HG02759 (cell line): Measurements from ENCODE around the gene ABI3.

Experiments used
- ATAC-seq: cut with Tn5 transposase; IDR thresholded peaks from one replicate; pipeline ENCODE4 v1.9.1; 2021; ENCODE audit warnings: mild to moderate bottlenecking, moderate library complexity; ENCODE audit not compliant: unreplicated experiment

Gene ABI3

DNA sequence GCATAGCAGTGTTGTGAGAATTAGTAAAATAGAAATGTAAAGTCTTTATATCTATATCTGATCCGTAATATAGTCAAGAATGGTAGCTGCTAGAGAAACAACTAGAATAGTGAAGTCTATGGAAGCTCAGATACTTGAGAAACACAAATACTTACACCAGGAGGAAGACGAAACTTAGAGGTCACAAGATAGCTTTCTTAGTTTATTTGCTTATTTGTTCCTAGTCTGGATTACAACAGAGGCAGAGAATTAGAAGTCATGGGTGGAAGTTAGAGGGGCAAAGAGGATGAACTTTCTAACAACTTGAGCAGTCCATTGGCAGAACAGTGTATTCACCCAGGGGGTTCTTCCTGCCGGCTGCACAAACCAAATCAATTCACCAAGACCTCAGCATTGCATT, 14.0 kb upstream of the ABI3 start:
- ATAC-seq, result no peak

DNA sequence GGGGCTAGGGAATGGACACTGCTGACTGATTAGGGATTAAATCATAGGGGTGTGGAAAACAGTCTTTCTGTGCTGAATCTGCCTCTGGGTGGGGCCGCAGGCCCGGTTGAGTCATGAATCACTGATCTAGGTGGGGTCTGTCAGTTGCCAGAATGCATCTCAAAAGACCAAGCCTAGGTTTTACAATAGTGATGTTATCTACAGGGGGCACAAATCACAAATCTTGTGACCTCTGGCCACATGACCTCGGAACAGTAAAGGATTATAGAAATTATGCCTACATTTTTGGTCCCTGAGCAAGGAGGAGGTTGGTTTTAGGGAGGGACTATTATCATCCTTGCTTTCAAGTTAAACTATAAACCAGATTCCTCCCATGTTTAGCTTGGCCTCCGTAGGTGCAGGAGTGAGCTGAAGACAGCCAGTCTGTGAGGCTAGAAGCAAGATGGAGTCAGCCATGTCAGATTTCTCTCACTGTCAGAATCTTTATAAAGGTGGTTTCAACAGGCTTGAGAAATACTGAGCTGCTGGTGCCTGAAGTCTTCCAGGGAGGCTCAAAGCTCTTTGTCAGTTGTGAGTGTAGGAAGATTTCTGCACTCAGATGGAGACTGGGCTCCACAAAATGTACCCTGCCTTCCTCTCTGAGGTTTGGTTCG, 13.0 kb upstream of the ABI3 start:
- ATAC-seq, result no peak

DNA sequence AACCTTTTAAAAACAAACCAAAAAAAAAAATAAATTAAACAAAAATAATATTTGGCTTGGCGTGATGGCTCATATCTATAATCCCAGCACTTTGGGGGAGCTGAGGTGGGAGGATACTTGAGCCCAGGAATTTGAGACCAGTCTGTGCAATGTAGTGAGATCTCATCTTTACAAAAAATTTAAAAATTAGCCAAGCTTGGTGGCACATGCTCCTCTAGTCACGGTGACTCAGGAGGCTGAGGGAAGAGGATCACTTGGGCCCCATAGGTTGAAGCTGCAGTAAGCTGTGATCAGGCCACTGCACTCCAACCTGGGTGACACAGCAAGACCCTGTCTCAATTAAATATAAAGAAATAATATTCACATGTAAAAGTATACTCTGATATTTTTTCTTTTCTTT, 12.3 kb upstream of the ABI3 start:
- ATAC-seq, result no peak

DNA sequence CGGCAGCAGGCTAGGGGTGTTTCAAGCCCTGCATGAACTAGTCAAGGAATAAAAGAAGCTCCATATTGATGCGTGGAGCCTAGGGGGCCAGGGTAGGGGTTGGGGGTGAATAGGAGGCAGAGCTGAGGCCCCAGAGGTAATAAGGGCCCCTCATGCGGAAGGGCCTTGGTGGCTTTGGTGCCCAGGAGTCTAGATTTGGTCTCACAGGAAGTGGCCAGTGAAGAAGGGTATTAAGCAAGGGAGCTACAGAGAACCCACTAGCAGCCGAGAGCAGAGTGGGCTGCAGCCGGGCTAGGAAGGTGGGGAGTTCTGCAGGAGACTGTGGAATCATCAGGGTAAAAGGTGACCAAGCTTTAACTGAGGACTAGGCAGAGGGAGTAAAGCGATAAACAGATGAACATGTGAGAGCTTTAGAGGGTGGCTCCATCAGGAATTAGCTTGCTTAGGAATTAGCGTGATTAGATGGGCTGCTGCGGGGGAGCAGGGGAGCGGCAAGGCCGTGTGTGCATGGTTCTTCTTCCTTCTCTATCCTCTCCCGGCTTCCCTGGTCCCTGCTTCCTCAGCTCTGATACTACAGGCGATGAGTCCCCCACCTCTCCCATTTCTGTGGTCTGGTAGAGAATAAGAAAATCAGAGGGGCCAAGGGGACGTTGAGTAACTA, 10.0 kb upstream of the ABI3 start:
- ATAC-seq, result no peak

DNA sequence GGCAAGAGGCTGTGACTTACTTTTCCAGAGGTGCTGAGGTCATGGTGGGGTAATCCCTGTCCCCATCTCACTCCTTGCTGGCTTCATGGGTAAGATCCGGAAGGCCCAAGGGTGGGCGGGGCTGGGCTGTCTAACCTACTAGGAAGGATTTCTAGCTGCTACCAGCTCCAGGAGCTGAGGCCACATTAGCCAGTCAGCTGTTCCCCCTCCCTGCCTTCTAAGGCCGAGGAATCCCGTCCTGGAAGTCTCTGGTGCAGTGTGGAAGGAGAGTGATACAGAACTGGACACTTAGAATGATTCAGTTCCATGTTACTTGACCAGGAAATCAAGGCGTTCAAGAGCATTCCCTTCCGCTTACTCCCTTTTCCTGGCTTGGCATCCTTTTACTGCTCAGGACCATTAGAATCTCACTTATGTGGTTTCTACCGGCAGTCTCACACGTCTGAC, 9.0 kb upstream of the ABI3 start:
- ATAC-seq, result no peak

DNA sequence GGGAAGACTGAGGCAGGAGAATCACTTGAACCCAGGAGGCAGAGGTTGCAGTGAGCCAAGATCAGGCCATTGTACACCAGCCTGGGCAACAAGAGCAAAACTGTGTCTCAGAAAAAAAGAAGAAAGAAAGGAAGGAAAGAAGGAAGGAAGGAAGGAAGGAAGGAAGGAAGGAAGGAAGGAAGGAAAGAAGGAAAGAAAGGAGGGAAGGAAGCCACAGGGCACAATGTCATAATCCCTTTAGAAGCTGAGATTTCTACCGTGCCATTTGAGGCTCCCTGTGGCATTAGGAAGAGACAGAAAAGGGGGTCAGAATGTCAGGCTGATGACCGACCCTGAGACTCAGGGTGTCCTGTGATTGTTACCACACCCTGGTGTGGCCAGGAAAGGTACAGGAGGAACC, 6.7 kb upstream of the ABI3 start:
- no peak for ATAC-seq

DNA sequence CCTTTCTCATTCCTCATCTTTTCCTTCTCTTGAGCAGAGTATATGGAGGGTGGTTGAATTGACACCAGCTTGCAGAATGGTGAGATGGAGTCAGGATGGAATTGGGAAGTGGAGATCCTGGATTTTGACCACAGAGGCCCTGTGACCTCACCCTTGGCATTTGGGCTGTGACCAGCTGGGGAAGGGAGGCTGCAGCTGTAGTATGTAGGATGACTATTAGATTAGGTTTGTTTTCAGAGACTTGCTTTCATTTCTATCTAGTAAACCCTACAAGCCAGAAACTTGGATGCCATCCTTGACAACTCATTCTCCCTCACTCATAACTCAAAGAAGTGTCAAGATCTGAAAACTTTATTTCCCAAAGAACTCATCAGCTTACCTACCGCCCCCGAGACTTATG, 6.0 kb upstream of the ABI3 start:
- no peak for ATAC-seq

DNA sequence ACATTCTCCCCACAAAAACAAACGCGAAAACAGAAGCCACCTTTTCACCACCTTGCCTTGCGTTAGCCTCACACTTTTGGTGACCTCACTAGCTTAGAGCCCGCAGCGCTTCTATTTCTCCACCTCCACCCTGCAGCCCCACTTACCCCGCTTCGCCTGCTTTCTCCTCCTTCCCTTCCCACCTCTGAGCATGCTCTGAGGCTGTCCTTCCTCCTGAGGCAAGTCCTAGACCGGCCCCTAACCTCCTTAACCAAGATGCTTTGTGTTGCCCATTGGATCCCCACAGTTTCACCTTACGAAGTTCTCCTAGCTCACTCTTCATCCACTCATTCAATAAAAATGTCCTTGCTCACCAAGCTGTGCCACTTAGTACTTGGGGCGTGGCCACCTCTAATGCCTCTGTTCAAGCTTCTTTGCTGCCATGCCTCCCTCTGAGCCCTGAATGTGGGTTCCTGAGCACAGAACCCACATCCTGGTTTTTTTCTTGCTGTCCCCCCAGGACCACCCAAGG, 1.4 kb upstream of the ABI3 start:
- ATAC-seq, result no peak

DNA sequence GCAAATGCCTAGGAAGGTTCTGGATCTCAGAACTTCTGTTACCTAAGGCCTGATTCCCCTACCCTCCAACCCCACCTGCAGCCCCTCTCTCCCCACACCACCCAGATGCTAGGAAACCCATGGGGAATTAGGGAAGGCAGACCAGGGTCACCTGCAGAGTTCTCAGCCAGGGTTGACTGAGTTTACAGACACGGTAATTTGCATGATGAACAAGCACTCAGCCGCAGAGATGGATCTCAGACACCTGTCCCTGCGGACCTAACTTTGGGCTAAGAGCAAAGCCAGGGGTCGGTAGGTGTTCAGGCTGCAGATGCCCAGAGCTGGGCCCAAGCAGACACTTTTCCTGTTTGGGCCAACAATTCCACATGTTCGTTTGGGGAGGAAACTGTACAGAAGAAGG, 2.9 kb downstream of the ABI3 start:
- ATAC-seq, result no peak

DNA sequence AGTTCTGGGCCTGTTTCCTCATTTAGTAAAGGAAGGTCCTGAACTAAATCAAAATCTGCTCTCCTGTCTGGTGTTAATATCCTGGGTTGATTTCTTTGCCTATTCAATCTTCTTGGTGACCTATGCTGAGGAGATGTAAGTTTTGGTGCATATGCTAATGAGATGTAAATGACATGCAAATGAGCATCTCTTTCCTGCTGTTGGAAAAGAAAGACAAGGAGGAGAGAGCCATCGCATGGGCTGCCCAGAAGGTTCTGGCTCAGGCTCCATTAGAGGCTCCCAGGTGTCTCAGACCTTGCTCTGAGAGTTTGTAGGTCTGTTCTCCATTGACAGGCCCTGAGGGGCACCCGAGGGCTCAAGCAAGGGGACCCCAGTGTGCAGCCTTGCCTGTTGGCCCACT, 3.3 kb downstream of the ABI3 start:
- ATAC-seq, result no peak

DNA sequence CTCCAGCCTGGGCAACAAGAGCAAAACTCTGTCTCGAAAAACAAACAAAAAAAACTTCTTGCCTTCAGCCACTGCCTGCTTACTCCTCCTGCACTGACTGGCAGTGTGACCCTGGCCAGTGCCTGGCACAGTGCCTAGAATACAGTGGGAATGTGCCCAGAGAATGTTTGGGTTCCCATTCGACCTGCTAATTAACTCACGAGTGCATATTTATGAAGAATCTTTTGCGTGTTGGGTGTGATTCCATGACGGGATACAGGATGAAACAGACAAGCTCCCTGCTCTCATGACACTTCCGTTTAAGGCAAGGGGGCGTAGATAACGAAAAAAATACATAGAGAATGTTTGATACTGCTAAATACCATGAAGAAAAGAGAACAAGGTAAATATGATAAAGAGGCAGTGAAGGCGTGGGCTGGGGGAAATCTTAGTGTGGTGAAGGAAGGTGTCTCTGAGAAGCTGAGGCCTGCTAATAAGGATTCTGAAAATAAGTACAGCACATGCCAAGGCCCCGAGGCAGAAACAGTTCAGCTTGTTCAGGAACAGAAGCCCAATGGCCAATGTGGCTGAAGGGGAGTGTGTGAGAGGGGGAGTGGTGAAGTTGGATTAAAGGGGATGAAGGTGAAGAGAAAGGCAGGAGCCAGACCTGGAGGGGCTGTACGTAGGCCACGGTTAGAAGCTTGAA, 4.3 kb downstream of the ABI3 start:
- ATAC-seq, result no peak

DNA sequence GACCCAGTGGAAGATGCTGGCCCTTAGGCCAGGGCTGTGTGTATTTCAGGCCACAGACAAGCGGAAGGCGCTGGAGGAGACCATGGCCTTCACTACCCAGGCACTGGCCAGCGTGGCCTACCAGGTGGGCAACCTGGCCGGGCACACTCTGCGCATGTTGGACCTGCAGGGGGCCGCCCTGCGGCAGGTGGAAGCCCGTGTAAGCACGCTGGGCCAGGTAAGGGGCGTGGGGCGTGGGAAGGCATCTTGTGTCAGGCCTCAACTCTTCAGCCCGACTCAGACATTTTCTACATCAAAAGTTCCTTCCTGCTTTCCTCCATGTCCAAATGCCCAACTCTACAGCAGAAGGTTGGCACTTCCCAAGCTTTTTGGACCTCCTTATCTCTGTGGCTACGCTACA, 6.0 kb downstream of the ABI3 start:
- ATAC-seq, result no peak

DNA sequence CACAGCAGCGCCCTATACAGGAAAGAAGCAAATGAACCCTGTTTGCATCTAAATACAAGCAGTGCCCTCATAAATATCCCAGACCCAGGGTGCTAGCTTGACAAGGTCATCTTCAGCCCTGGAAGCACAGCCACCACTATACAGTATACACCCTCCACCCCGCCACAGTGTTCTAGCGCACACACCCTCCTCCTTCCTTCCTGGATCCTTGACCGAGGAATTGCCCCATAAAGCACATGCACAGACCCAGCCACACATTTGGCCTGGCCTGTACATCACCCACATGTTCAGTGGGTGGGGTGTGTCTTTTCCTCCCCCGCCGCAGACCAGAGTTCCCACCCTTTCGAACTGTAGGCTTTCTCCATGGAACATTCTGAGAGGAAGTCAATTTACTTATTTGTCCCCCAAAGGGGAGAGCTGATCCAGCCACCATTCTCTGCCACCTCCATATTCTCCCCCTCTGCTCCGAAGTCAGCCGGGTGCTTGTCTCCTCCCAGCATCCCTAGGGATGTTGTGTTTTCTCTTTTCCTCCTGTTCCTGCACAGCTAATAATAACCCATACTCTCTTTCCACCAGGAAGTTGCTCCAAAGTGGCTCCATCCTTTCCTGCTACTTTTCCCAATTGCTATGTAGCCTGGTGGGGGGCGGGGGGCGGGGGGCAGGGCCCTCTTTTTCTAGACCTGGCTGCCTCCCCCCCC, 6.6 kb downstream of the ABI3 start:
- no peak for ATAC-seq

DNA sequence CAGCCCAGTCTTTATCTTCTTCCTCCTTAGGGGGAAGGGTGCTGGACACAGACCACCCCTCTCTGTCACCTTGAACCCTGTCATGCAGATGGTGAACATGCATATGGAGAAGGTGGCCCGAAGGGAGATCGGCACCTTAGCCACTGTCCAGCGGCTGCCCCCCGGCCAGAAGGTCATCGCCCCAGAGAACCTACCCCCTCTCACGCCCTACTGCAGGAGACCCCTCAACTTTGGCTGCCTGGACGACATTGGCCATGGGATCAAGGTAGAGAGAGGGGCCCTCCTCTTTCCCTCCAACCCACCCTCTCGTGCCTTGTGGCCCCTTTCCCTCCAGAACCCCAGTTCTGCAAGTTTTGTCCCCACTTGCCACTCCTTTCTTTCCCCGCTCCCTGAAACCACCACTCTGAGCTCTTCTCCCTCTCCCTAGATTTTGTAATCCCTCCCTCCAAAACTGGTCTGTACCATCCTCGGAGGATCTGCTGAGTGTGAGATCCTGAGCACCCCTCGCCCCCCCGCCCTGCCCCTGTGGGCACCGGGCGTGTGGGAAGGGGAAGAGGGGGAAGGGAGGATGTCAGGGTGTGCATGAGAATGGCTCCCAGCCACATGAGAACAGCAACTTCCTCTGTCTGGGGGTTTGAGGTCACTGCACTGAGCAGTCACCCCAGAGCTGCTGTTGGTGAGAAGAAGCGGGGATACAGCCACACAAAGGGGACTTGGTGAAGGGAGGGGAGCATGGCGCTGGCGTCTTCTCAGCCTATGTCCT, 7.3 kb downstream of the ABI3 start:
- ATAC-seq, result peak; percentile 56

DNA sequence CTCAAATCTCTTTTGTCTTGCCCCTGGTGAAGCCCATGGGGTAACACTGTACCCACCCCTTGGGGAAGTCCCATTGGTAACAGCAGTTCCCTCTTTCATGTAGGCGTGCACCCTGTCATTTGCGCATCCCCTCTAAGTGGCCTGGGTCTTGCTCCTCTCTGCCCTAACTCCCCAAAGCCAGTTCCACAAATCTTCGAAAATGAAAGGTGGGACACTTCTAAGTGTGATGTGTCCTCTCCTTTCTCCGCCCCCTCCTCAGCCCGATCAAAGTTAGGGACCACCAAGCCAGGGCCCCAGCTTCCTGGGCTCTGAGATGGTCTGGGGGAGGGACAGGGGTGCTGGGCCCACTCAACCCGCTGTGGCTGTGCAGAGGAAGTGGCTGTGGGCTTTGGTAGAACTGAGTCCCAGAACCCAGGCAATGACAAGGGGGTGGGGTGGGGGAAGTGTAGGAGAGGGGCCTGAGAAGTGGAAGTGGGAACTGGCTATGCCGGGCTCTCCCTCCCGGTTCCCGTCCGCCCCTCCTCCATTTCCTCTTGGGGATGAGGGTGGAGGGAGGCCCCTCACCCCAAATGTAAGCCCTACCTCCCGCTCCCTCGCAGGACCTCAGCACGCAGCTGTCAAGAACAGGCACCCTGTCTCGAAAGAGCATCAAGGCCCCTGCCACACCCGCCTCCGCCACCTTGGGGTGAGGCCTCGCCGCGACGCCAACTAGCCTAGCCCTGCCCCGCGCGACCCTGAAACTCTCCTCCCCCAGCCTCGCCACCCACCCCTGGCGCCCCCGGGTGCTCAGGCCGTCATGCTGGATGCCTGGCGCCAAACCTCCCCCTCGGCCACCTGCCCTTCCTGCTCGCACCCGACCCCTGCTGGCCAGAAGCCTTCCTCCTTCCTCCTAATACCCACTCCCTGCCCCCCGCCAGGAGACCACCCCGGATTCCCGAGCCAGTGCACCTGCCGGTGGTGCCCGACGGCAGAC, 8.7 kb downstream of the ABI3 start:
- ATAC-seq, result no peak

DNA sequence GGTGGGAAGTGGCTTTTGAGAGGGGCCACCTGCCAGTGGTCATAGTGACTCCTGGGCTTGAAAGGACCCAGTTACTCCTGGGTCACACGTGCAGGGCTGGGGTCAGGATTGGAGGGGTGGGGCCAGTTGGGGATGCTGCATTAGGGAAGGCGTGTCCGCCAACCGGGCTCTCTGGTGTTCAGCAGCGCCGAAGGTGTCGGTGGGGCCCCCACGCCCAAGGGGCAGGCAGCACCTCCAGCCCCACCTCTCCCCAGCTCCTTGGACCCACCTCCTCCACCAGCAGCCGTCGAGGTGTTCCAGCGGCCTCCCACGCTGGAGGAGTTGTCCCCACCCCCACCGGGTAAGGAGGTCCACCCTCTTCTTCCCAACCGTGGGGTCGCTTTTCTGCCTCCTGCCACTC, 9.5 kb downstream of the ABI3 start:
- ATAC-seq, result no peak

DNA sequence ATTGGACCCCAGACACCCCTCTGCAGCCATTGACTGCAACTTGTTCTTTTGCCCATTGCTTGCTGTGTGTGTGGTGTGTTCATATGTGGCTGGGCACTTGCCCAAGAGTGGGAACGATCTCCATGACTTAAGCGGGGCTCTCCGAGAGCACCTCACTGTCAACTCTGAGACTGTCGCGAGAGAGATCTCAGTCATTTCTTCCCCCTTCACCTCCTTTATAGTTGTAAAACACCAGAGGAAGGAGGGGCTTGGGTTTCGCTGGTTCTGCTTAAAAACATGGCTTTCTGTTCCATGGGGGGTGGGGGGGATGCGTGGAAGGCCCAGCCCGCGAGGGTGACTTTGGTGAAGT, 12.6 kb downstream of the ABI3 start:
- no peak for ATAC-seq

DNA sequence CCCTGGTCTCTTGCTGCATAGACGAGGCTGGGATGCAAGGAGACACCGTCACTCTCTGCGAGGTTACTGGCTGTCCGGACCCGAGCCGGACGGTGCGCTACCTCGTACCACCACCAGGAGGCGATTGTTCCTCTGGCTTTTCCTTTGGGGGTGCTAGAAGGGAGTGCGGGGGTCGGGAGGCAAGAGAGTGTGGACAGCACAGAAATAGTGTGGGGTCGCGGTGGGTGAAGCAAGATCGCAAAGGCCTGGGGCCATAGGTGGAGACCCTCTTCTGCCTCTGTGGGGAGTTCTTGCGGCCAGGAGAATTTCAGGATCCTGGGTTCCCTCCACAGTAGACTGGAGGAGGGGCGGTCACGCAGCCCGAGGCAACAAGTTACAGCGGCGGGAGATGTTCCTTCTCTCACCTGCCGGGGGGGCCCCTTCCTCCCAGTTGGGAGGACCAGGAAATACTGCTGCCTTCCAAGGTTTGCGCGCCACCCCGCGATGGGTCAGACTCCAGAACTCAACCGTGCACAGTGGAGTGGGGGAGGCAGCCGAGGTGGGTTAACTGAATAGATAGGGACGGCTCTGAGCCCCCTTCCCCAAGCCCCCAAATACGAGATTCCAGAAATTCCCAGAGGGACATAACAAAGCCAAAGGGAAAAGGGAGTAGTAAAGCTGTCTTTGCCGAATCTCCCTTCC, 13.2 kb downstream of the ABI3 start:
- ATAC-seq, result no peak
